ENCODE results near the gene ZBTB40.

The ZBTB40 gene

DNA sequence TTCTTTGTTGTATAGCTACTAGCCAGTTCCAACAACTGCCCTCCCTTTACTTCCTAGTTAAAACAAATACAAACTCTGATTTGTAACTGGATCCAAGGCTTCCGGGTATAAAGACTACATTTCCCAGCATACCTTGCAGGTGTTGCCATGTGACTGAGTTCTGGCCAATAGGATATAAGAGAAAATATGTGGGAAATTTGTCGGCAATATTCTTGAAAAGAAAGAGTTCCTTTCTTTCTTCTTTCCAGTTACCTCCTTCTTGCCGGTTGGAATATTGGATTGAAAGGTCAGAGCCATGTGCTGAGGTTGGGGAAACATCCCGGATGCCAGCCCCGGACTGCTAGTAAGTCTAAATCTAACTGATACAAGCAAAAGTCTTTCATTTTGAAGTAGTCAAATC, 23.0 kb upstream of the ZBTB40 start:
- no peak for DNase-seq

DNA sequence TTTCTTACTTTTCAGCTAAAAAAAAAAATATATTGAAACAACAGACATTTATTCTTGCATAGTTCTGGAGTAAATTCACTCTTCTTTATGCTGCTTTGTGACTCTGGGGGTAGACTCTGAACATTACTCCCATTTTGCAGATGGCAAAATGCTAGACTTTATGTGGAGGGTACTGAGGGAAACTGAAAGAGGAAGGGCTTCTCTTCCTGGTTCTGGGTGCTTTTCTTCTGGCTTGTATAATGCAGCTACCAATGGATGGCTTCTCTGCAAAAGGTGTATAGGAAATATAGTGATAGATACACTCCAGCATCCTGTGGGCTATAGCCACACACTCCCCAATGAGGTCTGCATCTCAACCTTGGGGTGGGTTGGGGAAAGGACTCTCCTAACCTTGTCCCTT, 19.7 kb upstream of the ZBTB40 start:
- no peak for DNase-seq

DNA sequence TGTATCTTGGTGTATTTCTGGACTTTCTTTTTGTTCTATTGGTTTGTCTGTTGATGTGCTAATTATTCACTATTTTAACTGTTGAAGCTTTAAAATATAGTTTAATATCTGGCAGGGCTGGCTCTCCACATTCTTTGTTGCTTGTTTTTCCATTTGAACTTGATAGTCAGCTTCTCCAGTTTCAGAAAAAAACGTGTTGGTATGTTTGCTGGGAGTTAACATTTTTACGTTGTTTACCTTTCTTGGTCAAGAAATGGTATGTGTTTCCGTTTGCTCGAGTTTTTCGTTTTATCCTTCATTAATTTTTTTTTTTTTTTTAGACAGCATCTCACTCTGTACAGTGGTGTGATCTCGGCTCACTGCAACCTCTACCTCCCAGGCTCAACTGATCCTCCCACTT, 16.9 kb upstream of the ZBTB40 start:
- DNase-seq, result no peak

DNA sequence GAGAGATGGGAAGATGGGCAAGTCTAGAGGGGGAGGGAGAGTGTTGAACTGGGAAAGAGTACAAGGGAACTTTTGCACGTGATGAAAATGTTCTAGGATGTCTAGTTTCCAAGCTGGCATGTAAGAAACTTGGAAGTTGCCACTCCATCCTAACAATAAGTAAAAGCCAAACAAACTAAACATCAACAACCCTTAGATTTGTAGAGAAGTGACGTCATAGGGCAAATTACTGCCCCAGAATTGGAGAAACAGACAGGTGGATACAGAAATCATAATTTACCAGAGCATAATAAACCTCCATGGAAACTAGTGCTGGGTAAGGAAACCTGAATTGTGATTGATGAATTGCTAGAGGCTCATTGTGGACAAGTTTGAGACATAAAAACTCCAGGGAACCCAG, 14.7 kb upstream of the ZBTB40 start:
- no peak for DNase-seq

DNA sequence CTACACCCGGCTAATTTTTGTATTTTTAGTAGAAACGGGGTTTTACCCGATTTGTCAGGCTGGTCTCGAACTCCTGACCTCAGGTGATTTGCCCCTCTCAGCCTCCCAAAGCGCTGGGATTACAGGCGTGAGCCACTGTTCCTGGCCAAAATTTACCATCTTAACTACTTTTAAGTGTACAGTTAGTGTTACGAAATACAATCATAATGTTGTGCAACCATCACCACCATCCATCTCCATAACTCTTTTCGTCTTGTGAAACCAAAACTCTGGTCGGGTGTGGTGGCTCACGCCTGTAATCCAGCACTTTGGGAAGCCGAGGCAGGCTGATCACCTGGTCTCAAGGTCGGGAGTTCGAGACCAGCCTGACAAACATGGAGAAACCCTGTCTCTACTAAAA, 14.1 kb upstream of the ZBTB40 start:
- no peak for DNase-seq

DNA sequence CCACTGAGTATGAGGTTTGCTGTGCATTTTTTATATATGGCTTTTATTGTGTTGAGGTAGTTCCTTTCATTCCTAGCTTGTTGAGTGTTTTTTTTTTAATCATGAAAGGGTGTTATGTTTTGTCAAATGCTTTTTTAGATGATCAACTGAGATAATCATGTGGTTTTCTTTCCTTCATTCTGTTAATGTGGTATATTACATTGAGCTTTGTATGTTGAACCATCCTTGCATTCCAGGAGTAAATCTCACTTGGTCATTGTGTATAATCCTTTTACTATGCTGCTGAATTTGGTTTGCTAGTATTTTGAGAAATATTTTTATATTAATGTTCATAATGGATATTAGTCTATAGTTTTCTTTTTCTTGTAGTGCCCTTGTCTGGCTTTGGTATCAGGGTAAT, 11.1 kb upstream of the ZBTB40 start:
- no peak for DNase-seq

DNA sequence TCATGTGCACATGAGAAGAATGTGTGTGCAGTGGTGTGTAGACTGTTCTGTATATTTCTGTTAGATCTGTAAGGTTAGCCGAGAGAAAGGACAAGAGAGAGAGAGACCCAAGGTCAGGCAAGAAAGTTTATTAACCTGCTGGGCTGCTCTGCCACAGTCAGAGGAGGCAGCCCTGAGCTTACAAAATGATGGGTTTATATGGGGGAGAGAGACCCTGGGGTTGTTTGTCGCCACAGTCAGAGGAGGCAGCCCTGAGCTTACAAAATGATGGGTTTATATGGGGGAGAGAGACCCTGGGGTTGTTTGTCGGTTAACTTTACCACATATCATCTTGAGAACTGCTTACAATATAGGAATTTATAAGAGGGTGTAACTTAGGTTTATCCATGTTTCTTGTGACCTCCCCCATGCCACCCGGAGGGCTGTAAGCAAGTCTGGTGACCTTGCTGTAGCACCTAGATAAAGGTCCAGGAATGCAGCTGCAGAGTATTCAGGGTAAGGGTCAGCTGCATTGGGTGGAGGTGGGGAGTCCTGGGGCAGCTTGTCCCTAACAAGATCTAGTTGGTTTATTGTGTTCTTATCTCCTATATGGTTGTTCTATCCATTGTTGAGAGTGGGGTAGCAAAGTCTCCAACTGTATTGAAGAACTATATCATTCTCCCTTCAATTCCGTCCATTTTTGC, 9.3 kb upstream of the ZBTB40 start:
- DNase-seq, result no peak

DNA sequence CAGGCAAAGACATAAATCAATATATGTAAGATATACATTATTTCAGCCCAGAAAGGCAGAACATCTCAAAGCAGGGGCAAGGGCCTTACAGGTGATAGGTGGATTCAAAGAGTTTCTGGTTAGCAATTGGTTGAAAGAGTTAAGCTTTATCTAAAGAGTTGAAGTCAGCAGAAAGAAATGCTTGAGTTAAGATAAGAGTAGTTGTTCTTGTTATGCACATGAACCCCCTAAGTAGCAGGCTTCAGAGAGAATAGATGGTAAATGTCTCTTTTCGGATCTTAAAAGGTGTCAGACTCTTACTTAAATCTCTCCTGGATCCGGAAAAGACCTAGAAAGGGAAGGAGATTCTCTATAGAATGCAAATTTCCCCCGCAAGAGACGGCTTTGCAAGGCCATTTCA, 8.3 kb upstream of the ZBTB40 start:
- no peak for DNase-seq

DNA sequence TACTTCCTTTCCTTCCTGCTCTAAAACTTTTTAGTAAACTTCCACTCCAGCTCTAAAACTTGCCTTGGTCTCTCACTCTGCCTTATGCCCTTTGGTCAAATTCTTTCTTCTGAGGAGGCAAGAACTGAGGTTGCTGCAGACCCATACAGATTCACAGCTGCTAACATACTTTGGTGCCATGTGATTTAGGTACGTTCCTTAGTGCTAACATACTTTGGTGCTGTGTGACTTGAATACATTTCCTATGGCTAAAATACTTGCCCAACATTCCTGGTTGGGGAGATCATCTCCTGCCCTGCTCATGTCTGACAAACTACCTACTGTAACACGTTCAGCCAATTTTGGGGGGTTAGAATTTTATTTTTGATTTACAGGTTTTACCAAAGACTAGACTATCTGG, 6.8 kb upstream of the ZBTB40 start:
- DNase-seq, result no peak

DNA sequence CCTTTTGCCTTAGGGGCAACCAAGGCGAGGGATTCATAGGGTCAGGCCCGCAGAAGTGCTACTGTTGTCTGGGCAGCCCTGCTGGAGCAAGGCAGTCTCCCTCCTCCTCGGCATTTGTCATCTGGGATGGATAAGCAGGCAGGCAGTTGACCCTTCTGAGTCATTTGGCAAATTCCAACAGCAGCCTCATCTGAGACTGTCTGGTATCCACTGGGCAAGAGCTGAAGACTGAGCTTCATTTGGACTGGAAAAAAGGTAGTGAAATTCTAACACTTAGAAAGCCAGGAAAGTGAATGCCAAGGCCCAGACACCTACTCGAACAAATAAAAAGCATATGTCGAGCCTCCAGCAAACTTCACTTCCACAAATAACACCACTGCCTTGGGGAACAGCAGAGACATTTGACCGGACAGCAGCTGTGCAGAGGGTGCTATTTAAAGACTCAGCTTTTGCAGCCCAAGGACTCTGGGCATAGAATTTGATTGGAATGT, 4.0 kb upstream of the ZBTB40 start:
- peak; percentile 95 for DNase-seq

DNA sequence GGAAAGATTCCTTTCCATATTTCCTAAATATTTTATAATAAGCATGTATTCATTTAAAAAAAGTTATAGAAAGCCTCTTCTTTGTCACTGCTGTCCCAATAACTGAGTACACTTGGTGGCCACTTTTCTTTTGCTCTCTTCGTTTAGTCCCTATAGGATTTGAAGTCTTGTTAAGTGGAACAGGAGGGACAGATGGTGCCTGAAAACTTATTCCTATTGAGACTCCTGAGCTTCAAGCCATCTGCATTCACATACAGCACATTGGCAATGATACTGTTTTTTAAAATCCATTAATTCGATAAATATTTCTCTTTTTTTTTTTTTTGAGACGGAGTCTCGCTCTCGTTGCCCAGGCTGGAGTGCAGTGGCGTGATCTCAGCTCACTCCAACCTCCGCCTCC, 2.0 kb upstream of the ZBTB40 start:
- no peak for DNase-seq

DNA sequence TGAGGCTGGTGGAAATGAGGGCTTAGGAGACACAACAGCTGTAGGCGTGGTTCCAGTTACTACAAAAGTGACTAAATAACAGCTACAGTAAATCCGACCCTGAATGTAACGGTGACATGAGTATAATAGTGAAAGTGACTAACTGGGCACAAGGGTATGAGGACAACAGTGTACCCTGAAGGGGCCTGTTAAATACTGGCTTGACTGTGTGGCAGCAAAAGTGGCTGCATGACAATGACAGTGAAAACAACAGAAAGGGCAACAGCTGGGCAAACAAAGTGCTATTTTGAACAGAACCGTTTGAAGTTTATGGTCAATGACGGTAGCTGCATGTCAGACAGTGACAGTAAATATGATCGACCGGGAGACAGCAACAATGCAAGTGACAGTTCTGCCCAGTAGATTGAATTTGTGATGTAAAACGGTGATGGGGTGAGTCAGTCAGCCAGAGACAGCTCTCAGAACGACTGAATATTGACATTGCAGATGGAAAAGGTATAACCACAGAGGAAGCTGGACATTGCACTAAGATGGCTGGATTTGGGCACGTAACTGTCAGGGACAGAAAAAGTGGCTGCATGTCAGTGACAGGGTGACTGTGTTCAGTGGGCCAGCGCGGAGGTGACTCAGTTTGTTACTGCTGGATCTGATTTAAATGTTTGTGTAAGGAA, 1.2 kb upstream of the ZBTB40 start:
- DNase-seq, result no peak

DNA sequence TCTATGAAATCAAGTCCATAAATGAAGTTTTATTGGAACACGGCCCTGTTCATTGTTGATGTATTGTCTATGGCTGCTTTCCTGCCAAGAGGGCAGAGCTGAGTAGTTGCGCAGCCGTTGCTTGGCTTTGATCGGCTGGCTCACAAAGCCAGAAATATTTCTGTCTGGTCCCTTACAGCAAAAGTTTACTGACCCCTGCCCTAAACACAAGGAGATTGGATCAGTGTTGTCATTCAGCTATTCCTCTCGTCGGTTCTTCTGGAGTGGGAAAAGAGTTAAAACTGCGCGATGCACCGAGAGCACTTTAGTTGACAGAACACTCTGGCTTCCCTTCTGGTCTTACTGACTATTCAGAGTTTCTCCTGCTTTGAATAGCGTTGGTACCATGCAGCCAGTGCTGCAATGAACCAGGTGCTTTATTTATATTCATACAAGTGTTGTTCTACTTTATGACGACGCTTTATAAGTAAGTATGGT, 868 bp downstream of the ZBTB40 start:
- no peak for DNase-seq

DNA sequence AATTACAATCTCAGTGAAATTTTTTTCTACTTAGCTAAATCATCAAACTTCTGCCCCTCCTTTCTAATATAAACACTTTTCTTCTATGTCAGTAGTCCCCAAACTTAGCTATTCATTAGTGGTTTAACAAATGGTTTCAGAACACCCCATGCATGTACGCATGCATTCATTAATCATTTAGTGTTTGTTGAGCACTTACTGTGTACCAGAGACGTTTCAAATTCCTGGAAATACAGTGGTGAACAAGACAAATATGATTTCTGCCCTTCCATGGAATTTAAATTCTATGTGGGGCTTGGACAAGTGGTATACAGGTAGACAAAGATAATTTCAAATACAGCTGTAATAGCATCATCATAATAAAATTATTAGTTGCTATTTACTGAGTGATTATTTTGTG, 1.5 kb downstream of the ZBTB40 start:
- DNase-seq, result no peak

DNA sequence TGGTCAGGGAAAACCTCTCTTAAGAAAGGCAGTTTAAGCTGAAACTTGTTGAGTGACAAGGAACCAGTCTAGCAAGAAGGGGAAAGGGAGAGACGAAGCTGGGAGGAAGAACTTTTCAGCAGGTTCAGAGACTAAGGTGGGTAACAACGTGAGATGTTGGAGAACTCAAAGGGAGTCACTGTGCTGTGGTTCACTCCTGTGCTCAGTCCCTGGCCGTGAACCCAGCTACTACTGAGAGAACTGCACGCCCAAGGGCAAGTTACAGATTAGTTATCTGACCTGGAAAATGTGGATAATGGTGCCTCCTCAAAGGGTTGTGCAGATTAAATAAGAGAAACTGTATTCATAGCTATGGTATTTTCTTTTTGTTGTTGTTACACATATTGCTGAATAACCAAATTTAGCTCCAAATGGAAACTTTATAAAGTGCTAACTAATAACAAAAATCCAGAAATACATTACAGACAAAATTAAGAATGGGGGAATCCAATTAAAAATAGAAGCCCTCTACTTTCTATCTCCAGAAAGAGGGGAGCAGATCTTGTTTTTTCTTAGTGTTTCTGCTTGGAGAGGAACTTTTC, 2.9 kb downstream of the ZBTB40 start:
- DNase-seq, result no peak

DNA sequence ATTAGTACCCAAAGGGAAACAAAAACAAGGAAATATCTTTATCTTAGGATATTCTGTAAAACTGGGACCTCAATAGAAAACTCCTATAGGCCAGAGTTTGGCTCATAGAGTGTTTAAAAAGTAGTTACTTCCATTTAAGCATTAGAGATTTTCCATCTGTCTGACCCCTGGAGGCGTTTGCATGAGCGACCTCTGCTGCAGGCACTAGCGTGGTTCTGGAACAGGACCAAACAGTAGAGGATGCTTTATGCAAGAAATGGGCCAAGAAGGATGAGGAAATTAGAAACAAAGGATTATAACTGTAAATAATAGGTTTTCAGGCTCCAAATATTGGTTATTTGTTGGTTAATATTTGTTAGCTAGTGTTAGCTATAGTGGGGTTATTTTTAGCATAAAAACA, 5.7 kb downstream of the ZBTB40 start:
- DNase-seq, result no peak

DNA sequence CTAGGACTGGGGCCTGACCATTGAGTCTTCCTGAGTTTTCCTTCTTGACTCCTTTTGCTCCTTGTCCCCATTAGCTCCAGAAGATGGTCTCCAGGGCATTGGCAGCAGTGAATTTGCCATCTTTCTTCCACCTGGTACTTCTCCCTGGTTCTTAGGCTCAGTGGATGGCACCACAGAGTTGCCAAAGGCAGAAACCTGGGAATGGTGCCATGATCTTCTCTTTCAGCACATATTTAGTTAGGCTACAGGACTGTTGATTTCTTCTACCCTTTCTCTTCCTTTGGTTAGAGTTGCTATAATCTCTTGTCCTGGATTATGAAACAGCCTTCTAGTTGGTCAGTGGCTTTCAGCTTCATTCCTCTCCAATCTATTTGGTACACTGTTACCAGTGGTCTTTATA, 6.2 kb downstream of the ZBTB40 start:
- DNase-seq, result no peak

DNA sequence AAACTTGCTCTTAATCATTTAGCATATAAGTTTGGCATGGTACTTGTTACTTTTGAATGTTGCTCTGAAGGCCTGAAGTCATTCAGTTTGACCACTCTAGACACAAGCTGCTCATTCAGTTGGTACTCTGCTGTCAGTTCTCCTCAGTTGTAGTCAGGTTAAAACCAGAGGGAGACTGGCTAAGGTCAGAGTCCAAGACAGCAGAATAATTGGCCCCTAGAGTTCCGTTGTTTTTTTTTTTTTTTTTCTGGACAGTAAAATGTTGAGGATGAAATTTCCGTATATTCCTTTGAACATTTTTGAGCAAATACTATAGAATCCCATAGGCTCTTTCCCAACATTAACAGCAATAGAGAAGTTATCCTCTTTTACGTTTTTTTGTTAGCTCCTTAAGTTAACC, 9.4 kb downstream of the ZBTB40 start:
- no peak for DNase-seq

DNA sequence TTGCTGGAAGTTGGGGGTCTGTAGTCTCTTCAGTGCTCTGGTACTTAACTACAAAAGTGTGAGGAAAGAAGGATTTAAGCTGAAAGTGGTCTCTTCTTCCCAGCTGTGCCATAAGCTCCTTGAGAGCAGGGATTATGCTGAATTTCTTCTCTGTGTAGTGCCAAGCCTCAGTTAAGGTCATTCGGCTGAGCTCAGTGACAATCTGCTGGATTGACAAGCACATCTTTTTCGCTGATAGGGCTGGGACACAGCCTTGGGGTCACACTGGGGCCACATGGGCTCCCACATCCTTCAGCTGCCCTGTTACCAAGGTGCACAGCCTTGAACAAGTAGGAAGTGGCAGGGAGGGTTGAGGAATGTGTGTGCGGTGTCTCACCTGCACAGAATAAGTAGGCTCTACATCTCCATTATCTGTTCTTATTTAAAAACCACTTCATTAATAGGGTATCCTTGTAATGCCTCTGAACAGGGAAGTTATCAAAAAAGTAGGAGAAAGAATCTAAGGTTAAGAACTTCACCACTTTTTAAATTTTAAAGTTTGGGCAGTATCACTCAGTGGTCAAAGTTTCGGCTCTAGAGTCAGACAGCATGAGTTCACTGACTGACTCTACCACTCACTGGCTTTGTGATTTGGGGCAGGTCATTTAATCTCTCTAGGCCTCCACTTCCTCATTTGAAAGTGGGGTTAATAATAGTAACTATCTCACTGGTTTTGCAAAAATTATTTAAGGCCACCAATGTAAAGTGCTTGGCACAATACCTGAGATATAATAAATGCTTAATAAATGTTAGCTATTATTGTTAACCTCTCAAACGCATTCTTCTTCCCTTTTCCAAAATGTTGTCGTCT, 10.3 kb downstream of the ZBTB40 start:
- DNase-seq, result no peak

DNA sequence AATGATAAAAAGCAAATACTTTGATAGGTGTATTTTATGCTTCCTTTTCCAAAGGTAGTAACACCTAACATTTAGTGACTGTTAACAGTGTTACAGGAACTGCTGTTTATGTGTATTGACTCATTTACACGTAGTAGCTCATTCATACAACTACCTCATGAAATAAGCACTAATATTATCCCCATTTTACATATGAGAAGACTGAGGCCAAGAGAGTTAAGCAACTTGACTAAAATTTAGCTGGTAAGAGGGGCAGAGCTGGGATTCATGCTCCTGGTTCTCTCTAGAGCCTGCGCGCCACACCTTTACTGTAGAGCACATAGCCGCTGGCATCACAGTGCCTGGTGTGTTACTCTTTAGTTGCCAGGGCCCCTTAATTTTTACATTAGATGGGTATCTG, 11.3 kb downstream of the ZBTB40 start:
- no peak for DNase-seq

DNA sequence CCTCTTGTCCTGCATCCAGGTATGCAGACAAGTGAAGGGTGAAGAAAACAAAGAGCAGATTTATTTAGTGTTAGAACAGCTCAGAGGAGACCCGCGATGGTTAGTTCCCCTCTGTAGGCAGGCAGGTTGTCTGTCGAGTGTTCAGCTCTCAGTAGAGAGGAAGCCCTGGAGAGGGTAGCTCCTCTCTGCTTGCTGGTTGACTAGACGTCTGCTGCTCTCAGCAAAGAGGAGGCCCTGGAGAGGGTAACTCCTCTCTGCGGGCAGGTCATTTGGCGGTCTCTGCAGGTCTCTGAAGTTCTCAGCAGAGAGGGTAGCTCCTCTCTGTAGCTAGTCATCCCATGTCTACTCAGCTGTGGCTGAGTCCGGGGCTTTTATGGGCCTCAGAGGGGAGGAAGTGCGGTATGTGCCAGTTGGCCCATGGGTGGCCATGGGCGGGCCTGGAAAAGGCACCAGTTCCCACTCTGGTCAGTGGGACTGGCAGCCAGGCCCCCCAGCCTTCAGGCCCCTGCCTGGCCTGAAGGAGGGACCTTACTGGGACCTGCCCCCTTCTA, 13.4 kb downstream of the ZBTB40 start:
- no peak for DNase-seq

DNA sequence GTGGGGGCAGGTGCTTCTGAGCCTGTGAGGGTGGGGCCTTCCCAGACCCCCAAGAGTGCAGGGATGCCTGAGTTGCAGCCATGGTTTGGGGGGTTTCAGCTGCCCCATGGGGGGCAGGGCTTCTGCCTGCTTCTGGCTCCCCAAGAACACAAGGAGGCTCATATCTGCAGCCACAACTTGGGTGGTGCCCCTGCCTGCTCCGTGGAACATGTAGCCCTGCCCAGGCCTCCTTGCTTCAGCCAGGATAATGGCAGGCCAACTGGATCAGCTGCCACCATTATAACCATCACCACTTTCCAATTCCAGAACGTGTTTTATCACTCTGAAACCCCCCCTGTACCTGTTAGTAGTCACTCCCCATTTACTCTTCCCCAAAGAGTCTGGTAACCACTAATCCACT, 14.0 kb downstream of the ZBTB40 start:
- DNase-seq, result no peak

DNA sequence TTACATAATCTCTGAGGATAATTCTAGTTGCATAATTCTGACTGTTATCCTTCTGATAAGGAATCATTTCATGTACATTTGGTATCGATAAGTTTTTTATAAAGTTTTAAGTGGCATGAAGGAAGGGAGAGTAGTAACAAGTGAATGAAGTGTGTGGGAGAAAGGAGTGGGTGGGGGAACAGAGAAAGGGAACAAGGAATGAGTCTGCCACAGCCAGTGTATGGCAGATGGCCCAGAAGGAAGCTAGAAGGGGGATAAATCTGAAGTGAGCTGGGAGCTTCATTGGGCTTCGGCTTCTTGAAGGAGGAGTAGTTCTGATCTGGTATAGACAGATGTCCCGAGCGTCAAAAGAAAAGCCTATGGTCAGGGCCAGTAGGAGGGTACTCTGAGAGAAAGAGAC, 18.6 kb downstream of the ZBTB40 start:
- no peak for DNase-seq
